Gastrocnemius medialis (tissue), 4 donors: Measurements from ENCODE around the gene EFNB2.

Experiments
- POLR2A ChIP-seq, 2 donors: fragments of 450-650 bp; IDR thresholded peaks; one replicate each; pipeline ENCODE4 v1.6.1; 2017; ENCODE audit warnings: antibody characterized with exemption in 2 of 2, mild to moderate bottlenecking in 2 of 2, moderate library complexity in 2 of 2
- TF ChIP-seq, protein P1 (sequence below), 5 experiments: fragments of 450-650 bp in 3 of 5; fragments of 200-600 bp in 2 of 5; sonication (generic) in 2 of 5; IDR thresholded peaks in 4 of 5; conservative IDR thresholded peaks in 1 of 5; 1 replicate in 4 of 5; 2 replicates in 1 of 5; pipeline ENCODE4 v1.5.1; 2016 to 2019; ENCODE audit warnings: antibody characterized with exemption in 5 of 5, mild to moderate bottlenecking in 3 of 5, moderate library complexity in 3 of 5

GRCh38 chr13:106528718-106529414, 6.6 kb downstream of the EFNB2 start:
- TF ChIP-seq, protein P1, sequence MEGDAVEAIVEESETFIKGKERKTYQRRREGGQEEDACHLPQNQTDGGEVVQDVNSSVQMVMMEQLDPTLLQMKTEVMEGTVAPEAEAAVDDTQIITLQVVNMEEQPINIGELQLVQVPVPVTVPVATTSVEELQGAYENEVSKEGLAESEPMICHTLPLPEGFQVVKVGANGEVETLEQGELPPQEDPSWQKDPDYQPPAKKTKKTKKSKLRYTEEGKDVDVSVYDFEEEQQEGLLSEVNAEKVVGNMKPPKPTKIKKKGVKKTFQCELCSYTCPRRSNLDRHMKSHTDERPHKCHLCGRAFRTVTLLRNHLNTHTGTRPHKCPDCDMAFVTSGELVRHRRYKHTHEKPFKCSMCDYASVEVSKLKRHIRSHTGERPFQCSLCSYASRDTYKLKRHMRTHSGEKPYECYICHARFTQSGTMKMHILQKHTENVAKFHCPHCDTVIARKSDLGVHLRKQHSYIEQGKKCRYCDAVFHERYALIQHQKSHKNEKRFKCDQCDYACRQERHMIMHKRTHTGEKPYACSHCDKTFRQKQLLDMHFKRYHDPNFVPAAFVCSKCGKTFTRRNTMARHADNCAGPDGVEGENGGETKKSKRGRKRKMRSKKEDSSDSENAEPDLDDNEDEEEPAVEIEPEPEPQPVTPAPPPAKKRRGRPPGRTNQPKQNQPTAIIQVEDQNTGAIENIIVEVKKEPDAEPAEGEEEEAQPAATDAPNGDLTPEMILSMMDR (IDR thresholded peaks at IDR 0.05 in 4 of 5, conservative IDR thresholded peaks at IDR 0.05 in 1 of 5) = no peak
- TF ChIP-seq POLR2A (IDR thresholded peaks at IDR 0.05) = no peak
